Measurements from ENCODE around the gene ZNF12.
"Not testable (repeated sequence)": the region's sequence is repeated elsewhere in the genome, so short reads cannot be mapped to it uniquely, and the experiment has no call there.

DNA sequence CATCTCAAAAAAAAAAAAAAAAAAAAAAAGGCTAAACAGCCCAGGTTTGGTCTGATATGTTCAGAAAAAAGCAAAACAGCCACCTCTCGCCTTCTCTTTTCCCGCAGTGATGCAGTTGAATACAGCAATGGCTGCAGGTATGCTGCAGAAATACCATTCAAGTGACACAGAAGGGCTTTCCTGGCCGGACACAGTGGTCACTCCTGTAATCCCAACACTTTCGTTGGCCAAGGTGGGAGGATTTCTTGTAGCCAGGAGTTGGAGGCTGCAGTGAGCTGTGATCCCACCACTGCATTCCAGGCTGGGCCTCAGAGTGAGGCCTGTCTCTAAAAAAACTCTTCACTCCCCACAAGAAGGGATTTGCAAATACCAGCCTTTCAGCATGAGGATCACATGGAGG is 17.6 kb upstream of the ZNF12 start:
- TF ChIP-seq CTCF (conservative IDR thresholded peaks at IDR 0.05; ENCODE audit: low read depth, low read length); EZH2phosphoT487 (IDR thresholded peaks at IDR 0.05; ENCODE audit: borderline replicate concordance, low read length); EZH2 (IDR thresholded peaks at IDR 0.05; ENCODE audit: low read length, unreplicated experiment): not testable (repeated sequence)
